Measurements from ENCODE around the gene OXSM. TPM values are rescaled to one million over a fixed set of nuclear protein-coding genes. Genes with fewer than 3 reads are reported as not detected.

Gene OXSM
- total and polyA plus RNA-seq, 4 donors = 8.6 to 21.8 (median 17.5) TPM

DNA sequence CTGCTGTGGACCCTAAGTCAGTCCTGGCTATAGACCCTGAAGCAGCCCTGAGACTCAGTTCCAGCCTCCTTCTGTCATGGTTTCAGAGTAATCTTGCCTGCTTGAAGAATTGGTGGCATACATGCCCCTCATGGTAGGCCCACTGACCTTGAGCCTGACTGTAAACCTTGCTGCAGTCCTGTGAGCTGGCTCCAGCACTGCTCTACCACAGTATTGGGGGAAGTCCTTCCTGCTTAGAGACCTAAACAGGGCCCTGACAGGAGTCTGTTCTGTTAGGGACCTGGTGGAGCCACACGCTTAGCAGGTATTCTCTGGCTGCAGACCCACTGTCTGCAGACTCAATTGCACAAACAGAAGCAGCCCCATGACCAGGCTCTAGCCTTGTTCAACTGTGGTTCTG, 47.1 kb downstream of the OXSM start:
- Histone ChIP-seq H3K9ac (ENCODE audit: low read depth in 1 of 2, low read length in 2 of 2) (no peak overlapping the region), H3K27me3 (ENCODE audit: control insufficient read depth in 4 of 4, insufficient read depth in 4 of 4, low read length in 3 of 4) (no peaks in the 10 kb centered on the region), H3K9me3 (ENCODE audit: control insufficient read depth in 4 of 4, low read length in 3 of 4) (no peaks in the 10 kb centered on the region), H3K27ac (ENCODE audit: low read depth in 1 of 2, low read length in 2 of 2) (no peak overlapping the region), H3K36me3 (ENCODE audit: control insufficient read depth in 4 of 4, insufficient read depth in 3 of 4, low read depth in 1 of 4, low read length in 3 of 4) (no peaks in the 10 kb centered on the region), H3K4me1 (ENCODE audit: control insufficient read depth in 4 of 4, insufficient read depth in 4 of 4, low read length in 3 of 4) (no peaks in the 10 kb centered on the region), H3K4me3 (ENCODE audit: low read depth in 1 of 3, low read length in 3 of 3) (no peak overlapping the region)
- TF ChIP-seq FOXA2 (IDR thresholded peaks at IDR 0.05) (no peak), HNF4A (conservative IDR thresholded peaks at IDR 0.05) (no peak), MAX (IDR thresholded peaks at IDR 0.05) (no peak), JUND (IDR thresholded peaks at IDR 0.05) (no peak), EGR1 (IDR thresholded peaks at IDR 0.05; ENCODE audit: low read depth in 2 of 2) (no peak), TAF1 (conservative IDR thresholded peaks at IDR 0.05) (no peak), NR2F2 (IDR thresholded peaks at IDR 0.05) (no peak), ATF3 (IDR thresholded peaks at IDR 0.05) (no peak)
- WGBS = 0% methylated on average over 1 of the region's 1 CpG
- no peak for DNase-seq (ENCODE audit: low spot score)

DNA sequence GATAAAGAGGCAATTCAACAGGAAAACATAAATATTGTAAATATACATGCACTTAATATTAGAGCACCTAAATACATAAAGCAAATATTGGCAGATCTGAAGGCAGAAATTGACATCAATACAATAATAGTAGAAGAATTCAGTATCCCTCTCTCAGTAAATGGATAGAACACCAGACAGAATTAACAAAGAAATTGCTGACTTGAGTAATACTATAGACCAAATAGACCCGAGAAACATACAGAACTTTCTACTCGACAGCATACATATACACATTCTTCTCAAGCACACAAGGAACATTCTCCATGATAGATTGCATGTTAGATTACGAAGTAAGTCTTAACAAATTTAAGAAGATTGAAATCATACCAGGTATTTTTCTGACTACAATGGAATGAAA, 50.2 kb downstream of the OXSM start:
- no peaks in the 10 kb centered on the region for H3K4me1 ChIP-seq (ENCODE audit: control insufficient read depth in 4 of 4, insufficient read depth in 4 of 4, low read length in 3 of 4)
- no peak overlapping the region for H3K4me3 ChIP-seq (ENCODE audit: low read depth in 1 of 3, low read length in 3 of 3)
- H3K27ac ChIP-seq (ENCODE audit: low read depth in 1 of 2, low read length in 2 of 2) = no peak overlapping the region
- H3K36me3 ChIP-seq (ENCODE audit: control insufficient read depth in 4 of 4, insufficient read depth in 3 of 4, low read depth in 1 of 4, low read length in 3 of 4) = no peaks in the 10 kb centered on the region
- H3K9me3 ChIP-seq (ENCODE audit: control insufficient read depth in 4 of 4, low read length in 3 of 4) = no peaks in the 10 kb centered on the region
- TF ChIP-seq TAF1 (conservative IDR thresholded peaks at IDR 0.05) = no peak
- TF ChIP-seq JUND (IDR thresholded peaks at IDR 0.05) = no peak
- no peak for TF ChIP-seq FOXA1 (IDR thresholded peaks at IDR 0.05)
- TF ChIP-seq REST (IDR thresholded peaks at IDR 0.05) = no peak
- no peak for TF ChIP-seq RAD21 (IDR thresholded peaks at IDR 0.05)
- TF ChIP-seq ATF3 (IDR thresholded peaks at IDR 0.05) = no peak
- no peak for TF ChIP-seq EGR1 (IDR thresholded peaks at IDR 0.05; ENCODE audit: low read depth in 2 of 2)
- TF ChIP-seq, protein P1, sequence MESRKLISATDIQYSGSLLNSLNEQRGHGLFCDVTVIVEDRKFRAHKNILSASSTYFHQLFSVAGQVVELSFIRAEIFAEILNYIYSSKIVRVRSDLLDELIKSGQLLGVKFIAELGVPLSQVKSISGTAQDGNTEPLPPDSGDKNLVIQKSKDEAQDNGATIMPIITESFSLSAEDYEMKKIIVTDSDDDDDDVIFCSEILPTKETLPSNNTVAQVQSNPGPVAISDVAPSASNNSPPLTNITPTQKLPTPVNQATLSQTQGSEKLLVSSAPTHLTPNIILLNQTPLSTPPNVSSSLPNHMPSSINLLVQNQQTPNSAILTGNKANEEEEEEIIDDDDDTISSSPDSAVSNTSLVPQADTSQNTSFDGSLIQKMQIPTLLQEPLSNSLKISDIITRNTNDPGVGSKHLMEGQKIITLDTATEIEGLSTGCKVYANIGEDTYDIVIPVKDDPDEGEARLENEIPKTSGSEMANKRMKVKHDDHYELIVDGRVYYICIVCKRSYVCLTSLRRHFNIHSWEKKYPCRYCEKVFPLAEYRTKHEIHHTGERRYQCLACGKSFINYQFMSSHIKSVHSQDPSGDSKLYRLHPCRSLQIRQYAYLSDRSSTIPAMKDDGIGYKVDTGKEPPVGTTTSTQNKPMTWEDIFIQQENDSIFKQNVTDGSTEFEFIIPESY (IDR thresholded peaks at IDR 0.05) = no peak
- TF ChIP-seq, protein P2, sequence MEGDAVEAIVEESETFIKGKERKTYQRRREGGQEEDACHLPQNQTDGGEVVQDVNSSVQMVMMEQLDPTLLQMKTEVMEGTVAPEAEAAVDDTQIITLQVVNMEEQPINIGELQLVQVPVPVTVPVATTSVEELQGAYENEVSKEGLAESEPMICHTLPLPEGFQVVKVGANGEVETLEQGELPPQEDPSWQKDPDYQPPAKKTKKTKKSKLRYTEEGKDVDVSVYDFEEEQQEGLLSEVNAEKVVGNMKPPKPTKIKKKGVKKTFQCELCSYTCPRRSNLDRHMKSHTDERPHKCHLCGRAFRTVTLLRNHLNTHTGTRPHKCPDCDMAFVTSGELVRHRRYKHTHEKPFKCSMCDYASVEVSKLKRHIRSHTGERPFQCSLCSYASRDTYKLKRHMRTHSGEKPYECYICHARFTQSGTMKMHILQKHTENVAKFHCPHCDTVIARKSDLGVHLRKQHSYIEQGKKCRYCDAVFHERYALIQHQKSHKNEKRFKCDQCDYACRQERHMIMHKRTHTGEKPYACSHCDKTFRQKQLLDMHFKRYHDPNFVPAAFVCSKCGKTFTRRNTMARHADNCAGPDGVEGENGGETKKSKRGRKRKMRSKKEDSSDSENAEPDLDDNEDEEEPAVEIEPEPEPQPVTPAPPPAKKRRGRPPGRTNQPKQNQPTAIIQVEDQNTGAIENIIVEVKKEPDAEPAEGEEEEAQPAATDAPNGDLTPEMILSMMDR (IDR thresholded peaks at IDR 0.05; ENCODE audit: low read depth, low read length, missing input control) = no peak
- no peak for TF ChIP-seq HNF4A (conservative IDR thresholded peaks at IDR 0.05)
- TF ChIP-seq HNF4G (IDR thresholded peaks at IDR 0.05) = no peak
- TF ChIP-seq NR2F2 (IDR thresholded peaks at IDR 0.05) = no peak
- TF ChIP-seq YY1 (IDR thresholded peaks at IDR 0.05) = no peak
- no peak for TF ChIP-seq SP1 (IDR thresholded peaks at IDR 0.05)
- TF ChIP-seq GABPA (IDR thresholded peaks at IDR 0.05 in 1 of 2, conservative IDR thresholded peaks at IDR 0.05 in 1 of 2) = no peak
- no peak for TF ChIP-seq MAX (IDR thresholded peaks at IDR 0.05)
- no peak for TF ChIP-seq RXRA (IDR thresholded peaks at IDR 0.05)
- TF ChIP-seq FOXA2 (IDR thresholded peaks at IDR 0.05) = no peak
- no peaks in the 10 kb centered on the region for H3K27me3 ChIP-seq (ENCODE audit: control insufficient read depth in 4 of 4, insufficient read depth in 4 of 4, low read length in 3 of 4)
- no peak overlapping the region for H3K9ac ChIP-seq (ENCODE audit: low read depth in 1 of 2, low read length in 2 of 2)
- 96% methylated on average over 3 of the region's 3 CpGs for WGBS
- DNase-seq (ENCODE audit: low spot score) = no peak
